Tibial nerve (tissue), 4 donors: ENCODE measurements around the gene CDKL2. TPM values are rescaled to one million over a fixed set of nuclear protein-coding genes. Genes with fewer than 3 reads are reported as not detected.

ENCODE experiments used
- DNase-seq, 2 donors: peaks; one replicate each; pipeline ENCODE4 v3.0.0-alpha.2; 2019; ENCODE audit warnings: low spot score in 2 of 2
- H3K27ac ChIP-seq, 4 donors: fragments of 200-600 bp; sonication (generic) in 3 of 4; one replicate each; pipeline ENCODE4 v1.5.1; 2017 to 2019; ENCODE audit warnings: mild to moderate bottlenecking in 1 of 4
- H3K27me3 ChIP-seq, 2 donors: fragments of 200-600 bp; sonication (generic) in 1 of 2; one replicate each; pipeline versions ENCODE4 v1.5.1 to v1.6.0; 2017 to 2019
- H3K36me3 ChIP-seq, 3 donors: fragments of 200-600 bp; sonication (generic); one replicate each; pipeline ENCODE4 v1.5.1; 2018 to 2019
- H3K4me1 ChIP-seq, 4 donors: fragments of 200-600 bp; sonication (generic) in 3 of 4; one replicate each; pipeline ENCODE4 v1.5.1; 2017 to 2019
- H3K4me3 ChIP-seq, 4 donors: fragments of 200-600 bp; sonication (generic) in 3 of 4; one replicate each; pipeline ENCODE4 v1.5.1; 2017 to 2019; ENCODE audit warnings: mild to moderate bottlenecking in 1 of 4, moderate library complexity in 1 of 4
- H3K9me3 ChIP-seq, 4 donors: fragments of 200-600 bp; sonication (generic) in 3 of 4; one replicate each; pipeline ENCODE4 v1.5.1; 2017 to 2019
- EP300 ChIP-seq, 2 donors: sonication (generic); formaldehyde crosslinking; IDR thresholded peaks; one replicate each; pipeline ENCODE4 v1.6.1; 2017; ENCODE audit warnings: antibody characterized with exemption in 2 of 2, mild to moderate bottlenecking in 1 of 2
- POLR2A ChIP-seq, 2 donors: fragments of 450-650 bp; IDR thresholded peaks; one replicate each; pipeline ENCODE4 v1.6.1; 2017; ENCODE audit warnings: antibody characterized with exemption in 2 of 2, mild to moderate bottlenecking in 2 of 2, moderate library complexity in 2 of 2
- WGBS, 2 donors: methylation state at CpG; one replicate each; pipeline ENCODE4 v1.1.5; 2018; 5-methylcytosine and 5-hydroxymethylcytosine counted together
- total RNA-seq, 4 donors: library from RNA; depleted of rRNA; stranded (reverse); fragments of >200 nt; gene quantifications; one replicate each; pipeline ENCODE4 v1.1.0, GENCODE V29; 2016
- TF ChIP-seq, protein P1 (sequence below), 5 experiments: fragments of 200-600 bp in 3 of 5; fragments of 450-650 bp in 2 of 5; sonication (generic) in 3 of 5; IDR thresholded peaks; one replicate each; pipeline ENCODE4 v1.5.1; 2016 to 2019; ENCODE audit warnings: antibody characterized with exemption in 5 of 5, mild to moderate bottlenecking in 3 of 5, moderate library complexity in 2 of 5

CDKL2 gene
- total RNA-seq, 4 donors from 2014 or later = 0.21 to 2.9 (median 0.66) TPM; not detected in 1

- Histone ChIP-seq H3K4me3 (no peak overlapping the region), H3K27me3 (no peaks in the 10 kb centered on the region), H3K9me3 (no peaks in the 10 kb centered on the region), H3K4me1 (no peaks in the 10 kb centered on the region), H3K27ac (no peak overlapping the region), H3K36me3 (no peaks in the 10 kb centered on the region)
- 83 to 85% methylated on average over 11 of the region's 11 CpGs for WGBS, 2 donors
- DNase-seq = no peak
- TF ChIP-seq, protein P1, sequence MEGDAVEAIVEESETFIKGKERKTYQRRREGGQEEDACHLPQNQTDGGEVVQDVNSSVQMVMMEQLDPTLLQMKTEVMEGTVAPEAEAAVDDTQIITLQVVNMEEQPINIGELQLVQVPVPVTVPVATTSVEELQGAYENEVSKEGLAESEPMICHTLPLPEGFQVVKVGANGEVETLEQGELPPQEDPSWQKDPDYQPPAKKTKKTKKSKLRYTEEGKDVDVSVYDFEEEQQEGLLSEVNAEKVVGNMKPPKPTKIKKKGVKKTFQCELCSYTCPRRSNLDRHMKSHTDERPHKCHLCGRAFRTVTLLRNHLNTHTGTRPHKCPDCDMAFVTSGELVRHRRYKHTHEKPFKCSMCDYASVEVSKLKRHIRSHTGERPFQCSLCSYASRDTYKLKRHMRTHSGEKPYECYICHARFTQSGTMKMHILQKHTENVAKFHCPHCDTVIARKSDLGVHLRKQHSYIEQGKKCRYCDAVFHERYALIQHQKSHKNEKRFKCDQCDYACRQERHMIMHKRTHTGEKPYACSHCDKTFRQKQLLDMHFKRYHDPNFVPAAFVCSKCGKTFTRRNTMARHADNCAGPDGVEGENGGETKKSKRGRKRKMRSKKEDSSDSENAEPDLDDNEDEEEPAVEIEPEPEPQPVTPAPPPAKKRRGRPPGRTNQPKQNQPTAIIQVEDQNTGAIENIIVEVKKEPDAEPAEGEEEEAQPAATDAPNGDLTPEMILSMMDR (IDR thresholded peaks at IDR 0.05) = no peak
Observed at GRCh38 chr4:75564023-75564422, 66.3 kb downstream of the CDKL2 start.

- no peak for TF ChIP-seq EP300 (IDR thresholded peaks at IDR 0.05)
- TF ChIP-seq POLR2A (IDR thresholded peaks at IDR 0.05) = no peak
- TF ChIP-seq, protein P1 (IDR thresholded peaks at IDR 0.05) = no peak
- H3K27me3 ChIP-seq = no peaks in the 10 kb centered on the region
- H3K36me3 ChIP-seq = no peaks in the 10 kb centered on the region
- DNase-seq = no peak
- no peaks in the 10 kb centered on the region for H3K9me3 ChIP-seq
- no peaks in the 10 kb centered on the region for H3K4me1 ChIP-seq
- no peak overlapping the region for H3K27ac ChIP-seq
- H3K4me3 ChIP-seq = no peak overlapping the region
- 77 to 81% methylated on average over 8 of the region's 8 CpGs for WGBS, 2 donors
Observed at GRCh38 chr4:75561789-75562188, 68.5 kb downstream of the CDKL2 start.

GRCh38 chr4:75557696-75558095 lies 72.6 kb downstream of the CDKL2 start:
- WGBS, 2 donors = 71 to 77% methylated on average over 8 of the region's 8 CpGs
- TF ChIP-seq, protein P1 (IDR thresholded peaks at IDR 0.05) = no peak
- TF ChIP-seq EP300 (IDR thresholded peaks at IDR 0.05) (no peak), POLR2A (IDR thresholded peaks at IDR 0.05) (no peak)
- Histone ChIP-seq H3K4me3 (no peak overlapping the region), H3K9me3 (no peaks in the 10 kb centered on the region), H3K4me1 (no peaks in the 10 kb centered on the region), H3K27me3 (no peaks in the 10 kb centered on the region), H3K27ac (no peak overlapping the region), H3K36me3 (no peaks in the 10 kb centered on the region)
- no peak for DNase-seq

DNA sequence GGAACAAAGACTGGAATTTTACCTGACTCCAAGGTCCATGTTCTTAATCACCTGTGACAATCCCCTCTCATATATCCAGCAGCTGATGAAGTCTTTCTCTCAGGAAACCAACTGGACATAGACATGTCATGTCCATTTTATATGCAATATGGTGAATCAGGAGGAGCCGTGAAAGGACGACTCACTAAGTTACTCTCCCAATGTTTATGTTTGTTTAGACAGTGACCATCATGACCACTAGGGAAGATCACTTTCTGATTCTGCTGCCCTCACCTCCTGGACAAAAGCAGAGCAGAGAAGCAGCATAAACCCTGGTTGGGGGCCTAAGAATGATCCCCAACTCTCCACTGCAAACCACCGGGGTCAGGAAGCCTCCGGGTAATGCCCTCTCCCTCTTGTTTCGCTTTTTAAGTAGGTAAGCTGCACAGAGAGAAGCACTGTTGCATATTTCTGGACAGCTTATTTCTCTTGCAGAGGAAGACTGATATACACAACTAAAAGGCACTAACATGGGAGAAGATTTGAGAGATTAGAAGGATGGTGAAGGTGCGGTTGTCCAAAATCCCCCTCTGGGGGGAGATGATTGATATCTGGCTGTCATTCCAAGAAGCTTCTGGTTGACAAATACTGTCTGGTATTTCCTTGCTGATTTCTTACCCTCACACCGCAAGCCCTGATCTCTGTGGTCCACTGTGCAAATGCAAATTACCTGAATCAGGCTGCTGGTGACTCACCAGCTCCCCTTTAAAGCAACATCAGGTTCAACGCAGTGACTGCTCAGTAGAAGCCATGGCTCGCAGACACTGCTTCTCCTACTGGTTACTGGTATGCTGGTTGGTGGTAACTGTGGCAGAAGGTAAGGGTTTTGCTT lies 74.8 kb downstream of the CDKL2 start, which contains the start of gene ODAPH:
Gene ODAPH (plus strand): TSS at position 773 of the 871 bp plus-strand sequence. CDS start 17 bp downstream, at position 790.
- no peak for DNase-seq
- no peaks in the 10 kb centered on the region for H3K27me3 ChIP-seq
- H3K4me3 ChIP-seq = no peak within 1 kb of the TSS
- no peaks in the 10 kb centered on the region for H3K9me3 ChIP-seq
- H3K36me3 ChIP-seq = no peaks in the 10 kb centered on the region
- 70 to 74% methylated on average over 9 of the region's 9 CpGs for WGBS, 2 donors
- H3K27ac ChIP-seq = no peak within 1 kb of the TSS
- H3K4me1 ChIP-seq = no peaks in the 10 kb centered on the region
- TF ChIP-seq POLR2A (IDR thresholded peaks at IDR 0.05) = no peak

GRCh38 chr4:75552452-75552851 lies 77.9 kb downstream of the CDKL2 start:
- TF ChIP-seq, protein P1 (IDR thresholded peaks at IDR 0.05) = no peak
- TF ChIP-seq EP300 (IDR thresholded peaks at IDR 0.05) = no peak
- no peak for TF ChIP-seq POLR2A (IDR thresholded peaks at IDR 0.05)
- Histone ChIP-seq H3K4me1 (no peaks in the 10 kb centered on the region), H3K27ac (no peak overlapping the region), H3K27me3 (no peaks in the 10 kb centered on the region), H3K9me3 (no peaks in the 10 kb centered on the region), H3K4me3 (no peak overlapping the region), H3K36me3 (no peaks in the 10 kb centered on the region)
- no peak for DNase-seq
